ENCODE data around the gene PAPPA. TPM values are rescaled to one million over a fixed set of nuclear protein-coding genes. Genes with fewer than 3 reads are reported as not detected.

The PAPPA gene
- total and polyA plus RNA-seq, 9 of the 15 experiments (the other 6 are each of a cell fraction or from before 2014, with no cell fraction given): 0.06 to 0.18 (median 0.11) TPM

GRCh38 chr9:116115761-116116353 lies 37.7 kb upstream of the PAPPA start:
- ATAC-seq (no peak), FAIRE-seq (no peak), DNase-seq (ENCODE audit: extremely low read depth in 1 of 4, low spot score in 3 of 4) (no peak)
- no peaks in the 10 kb centered on the region for H3K36me3 ChIP-seq (ENCODE audit: control insufficient read depth, insufficient read depth, low read length)
- H3K9me3 ChIP-seq (replicated peaks; ENCODE audit: control insufficient read depth, insufficient read depth, low read depth, low read length): no peaks in the 10 kb centered on the region
- no peaks in the 10 kb centered on the region for H3K9me1 ChIP-seq (ENCODE audit: control insufficient read depth, insufficient read depth, low read length)
- CTCF ChIA-PET (ENCODE audit: low intra/inter-chr PET ratio): no interaction called here
- in situ Hi-C loops (cut with MboI): no loop called here
- H3K79me2 ChIP-seq (ENCODE audit: control insufficient read depth, insufficient read depth, low read length): no peaks in the 10 kb centered on the region
- H4K20me1 ChIP-seq (replicated peaks; ENCODE audit: control insufficient read depth, insufficient read depth, low read length): no peaks in the 10 kb centered on the region
- no peak overlapping the region for H3K4me2 ChIP-seq (ENCODE audit: insufficient read depth, low read length)
- H3K4me3 ChIP-seq: no peak overlapping the region
- no peak overlapping the region for H3K9ac ChIP-seq (ENCODE audit: insufficient read depth in 1 of 2, low read depth in 2 of 2, low read length in 2 of 2)
- BruUV-seq (replicated peaks): no TSS peak
- H3K27me3 ChIP-seq (ENCODE audit: control insufficient read depth in 2 of 2, insufficient read depth in 2 of 2, low read length in 2 of 2): no peaks in the 10 kb centered on the region
- H3K27ac ChIP-seq (ENCODE audit: extremely low read depth, low read depth, low read length): no peak overlapping the region
- no peaks in the 10 kb centered on the region for H3K4me1 ChIP-seq (replicated peaks in 1 of 2; ENCODE audit: control insufficient read depth in 2 of 2, insufficient read depth in 2 of 2, low read length in 2 of 2)
- intact Hi-C loops (cut with micrococcal nuclease): no loop called here
- no peak overlapping the region for H2AFZ ChIP-seq (ENCODE audit: low read depth, low read length)
- POLR2A ChIA-PET: no interaction called here
- 0% methylated on average over 6 of the region's 6 CpGs for whole genome bisulfite sequencing (ENCODE audit: insufficient coverage, low coverage, missing lambda C conversion rate)
- TF ChIP-seq ETS1 (conservative IDR thresholded peaks at IDR 0.05; ENCODE audit: control insufficient read depth, low read depth, low read length) (no peak), ZBTB1 (CRISPR knock-in tag; IDR thresholded peaks at IDR 0.05; ENCODE audit: borderline replicate concordance, low read depth) (no peak), ASH1L (IDR thresholded peaks at IDR 0.05; ENCODE audit: borderline replicate concordance, low read depth, partially characterized antibody) (no peak), DIDO1 (tag; IDR thresholded peaks at IDR 0.05; ENCODE audit: low read depth) (no peak), RHOXF2B (CRISPR knock-in tag; conservative IDR thresholded peaks at IDR 0.05) (no peak)
- TF ChIP-seq, protein P1, sequence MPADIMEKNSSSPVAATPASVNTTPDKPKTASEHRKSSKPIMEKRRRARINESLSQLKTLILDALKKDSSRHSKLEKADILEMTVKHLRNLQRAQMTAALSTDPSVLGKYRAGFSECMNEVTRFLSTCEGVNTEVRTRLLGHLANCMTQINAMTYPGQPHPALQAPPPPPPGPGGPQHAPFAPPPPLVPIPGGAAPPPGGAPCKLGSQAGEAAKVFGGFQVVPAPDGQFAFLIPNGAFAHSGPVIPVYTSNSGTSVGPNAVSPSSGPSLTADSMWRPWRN (IDR thresholded peaks at IDR 0.05; ENCODE audit: low read depth): no peak
- TF ChIP-seq, protein P2, sequence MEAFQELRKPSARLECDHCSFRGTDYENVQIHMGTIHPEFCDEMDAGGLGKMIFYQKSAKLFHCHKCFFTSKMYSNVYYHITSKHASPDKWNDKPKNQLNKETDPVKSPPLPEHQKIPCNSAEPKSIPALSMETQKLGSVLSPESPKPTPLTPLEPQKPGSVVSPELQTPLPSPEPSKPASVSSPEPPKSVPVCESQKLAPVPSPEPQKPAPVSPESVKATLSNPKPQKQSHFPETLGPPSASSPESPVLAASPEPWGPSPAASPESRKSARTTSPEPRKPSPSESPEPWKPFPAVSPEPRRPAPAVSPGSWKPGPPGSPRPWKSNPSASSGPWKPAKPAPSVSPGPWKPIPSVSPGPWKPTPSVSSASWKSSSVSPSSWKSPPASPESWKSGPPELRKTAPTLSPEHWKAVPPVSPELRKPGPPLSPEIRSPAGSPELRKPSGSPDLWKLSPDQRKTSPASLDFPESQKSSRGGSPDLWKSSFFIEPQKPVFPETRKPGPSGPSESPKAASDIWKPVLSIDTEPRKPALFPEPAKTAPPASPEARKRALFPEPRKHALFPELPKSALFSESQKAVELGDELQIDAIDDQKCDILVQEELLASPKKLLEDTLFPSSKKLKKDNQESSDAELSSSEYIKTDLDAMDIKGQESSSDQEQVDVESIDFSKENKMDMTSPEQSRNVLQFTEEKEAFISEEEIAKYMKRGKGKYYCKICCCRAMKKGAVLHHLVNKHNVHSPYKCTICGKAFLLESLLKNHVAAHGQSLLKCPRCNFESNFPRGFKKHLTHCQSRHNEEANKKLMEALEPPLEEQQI (IDR thresholded peaks at IDR 0.05): no peak
